Fibroblast of lung (primary cell): ENCODE results near the gene GNAL. TPM values are rescaled to one million over a fixed set of nuclear protein-coding genes. Genes with fewer than 3 reads are reported as not detected.

Source experiments
- DNase-seq, 2 donors: peaks; one replicate each; pipeline versions ENCODE4 v3.0.0 to v3.0.0-alpha.2; 2010; ENCODE audit warnings: low read depth in 2 of 2
- H2AFZ ChIP-seq: 2 replicates; pipeline ENCODE4 v1.5.1; 2012; ENCODE audit warnings: low read length, control low read depth, inconsistent platforms
- H3K27ac ChIP-seq: 2 replicates; pipeline ENCODE4 v1.5.1; 2011; ENCODE audit warnings: low read length, control low read depth; ENCODE audit not compliant: insufficient read depth
- H3K27me3 ChIP-seq: 2 replicates; pipeline ENCODE4 v1.5.1; 2011; ENCODE audit warnings: mild to moderate bottlenecking, low read length; ENCODE audit not compliant: control insufficient read depth, insufficient read depth
- H3K36me3 ChIP-seq: 2 replicates; pipeline ENCODE4 v1.5.1; 2011; ENCODE audit warnings: low read length; ENCODE audit not compliant: control insufficient read depth, insufficient read depth
- H3K4me1 ChIP-seq: 2 replicates; pipeline ENCODE4 v1.5.1; 2011; ENCODE audit warnings: low read length; ENCODE audit not compliant: control insufficient read depth, insufficient read depth; ENCODE audit errors: extremely low read depth
- H3K4me2 ChIP-seq: 2 replicates; pipeline ENCODE4 v1.5.1; 2011; ENCODE audit warnings: low read length, control low read depth; ENCODE audit not compliant: insufficient read depth; ENCODE audit errors: extremely low read depth
- H3K4me3 ChIP-seq, 4 experiments: fragments of 200-600 bp in 1 of 4; sonication (generic) in 1 of 4; replicated peaks in 1 of 4; 2 replicates each; pipeline ENCODE4 v1.5.1; 2011 to 2016; ENCODE audit warnings: low read length in 4 of 4, low read depth in 3 of 4, mild to moderate bottlenecking in 3 of 4, control low read depth in 2 of 4, inconsistent platforms in 1 of 4, mixed read lengths in 1 of 4; ENCODE audit not compliant: insufficient read depth in 1 of 4; ENCODE audit errors: control extremely low read depth in 1 of 4
- H3K79me2 ChIP-seq: 2 replicates; pipeline ENCODE4 v1.5.1; 2012; ENCODE audit warnings: mild to moderate bottlenecking, low read length, inconsistent platforms; ENCODE audit not compliant: control insufficient read depth, insufficient read depth
- H3K9ac ChIP-seq: 2 replicates; pipeline ENCODE4 v1.5.1; 2011; ENCODE audit warnings: mild to moderate bottlenecking, low read length, control low read depth; ENCODE audit not compliant: insufficient read depth
- H3K9me3 ChIP-seq: 2 replicates; pipeline ENCODE4 v1.5.1; 2012; ENCODE audit warnings: low read depth, low read length; ENCODE audit not compliant: control insufficient read depth, insufficient read depth
- H4K20me1 ChIP-seq: 2 replicates; pipeline ENCODE4 v1.5.1; 2011; ENCODE audit warnings: low read length; ENCODE audit not compliant: control insufficient read depth, insufficient read depth; ENCODE audit errors: extremely low read depth
- CTCF ChIP-seq, 2 donors: IDR thresholded peaks in 1 of 2; conservative IDR thresholded peaks in 1 of 2; 1 replicate in 1 of 2; 2 replicates in 1 of 2; pipeline ENCODE4 v1.5.1; 2011 to 2012; ENCODE audit warnings: low read length in 2 of 2, control low read depth in 1 of 2, inconsistent platforms in 1 of 2, low read depth in 1 of 2, mild to moderate bottlenecking in 1 of 2
- EZH2 ChIP-seq: IDR thresholded peaks from 2 replicates; pipeline ENCODE4 v1.5.1; 2012; ENCODE audit warnings: low read length, control low read depth, mild to moderate bottlenecking; ENCODE audit errors: missing control alignments
- polyA plus RNA-seq, 2 donors: library from polyadenylated mRNA; depleted of rRNA in 1 of 2; stranded (reverse) in 1 of 2; unstranded in 1 of 2; fragments of >200 nt; gene quantifications; 2 replicates each; pipeline ENCODE4 v1.2.1, GENCODE V29; 2011 to 2012; ENCODE audit warnings: missing spikeins in 1 of 2
- total RNA-seq: library from RNA; depleted of rRNA; stranded (reverse); fragments of >200 nt; gene quantifications from 2 replicates; pipeline ENCODE4 v1.2.1, GENCODE V29; 2014

GNAL gene
- total and polyA plus RNA-seq, 2 donors (not counting 1 experiment from before 2014, with no cell fraction given): 0.05 to 0.50 TPM

- Histone ChIP-seq H3K36me3 (no peaks in the 10 kb centered on the region), H3K9ac (no peak overlapping the region), H3K27ac (no peak overlapping the region), H3K4me3 (no peak overlapping the region), H3K79me2 (no peaks in the 10 kb centered on the region), H4K20me1 (no peaks in the 10 kb centered on the region), H3K27me3 (no peaks in the 10 kb centered on the region), H3K4me2 (no peak overlapping the region), H3K4me1 (no peaks in the 10 kb centered on the region), H2AFZ (no peak overlapping the region), H3K9me3 (no peaks in the 10 kb centered on the region)
- no peak for DNase-seq
- TF ChIP-seq CTCF (conservative IDR thresholded peaks at IDR 0.05 in 1 of 2, IDR thresholded peaks at IDR 0.05 in 1 of 2; ENCODE audit: low read depth in 1 of 2, low read length in 2 of 2): no peak
- no peak for TF ChIP-seq EZH2
These were observed 22.2 kb upstream of the GNAL start for GRCh38 chr18:11666831-11667230.

GRCh38 chr18:11667578-11667977 is 21.5 kb upstream of the GNAL start:
- H2AFZ ChIP-seq: no peak overlapping the region
- H3K9me3 ChIP-seq: no peaks in the 10 kb centered on the region
- H3K27me3 ChIP-seq: no peaks in the 10 kb centered on the region
- H3K27ac ChIP-seq: no peak overlapping the region
- H3K4me2 ChIP-seq: no peak overlapping the region
- TF ChIP-seq EZH2 (no peak), CTCF (conservative IDR thresholded peaks at IDR 0.05 in 1 of 2, IDR thresholded peaks at IDR 0.05 in 1 of 2; ENCODE audit: low read depth in 1 of 2, low read length in 2 of 2) (no peak)
- H4K20me1 ChIP-seq: no peaks in the 10 kb centered on the region
- H3K9ac ChIP-seq: no peak overlapping the region
- H3K4me3 ChIP-seq: no peak overlapping the region
- H3K36me3 ChIP-seq: no peaks in the 10 kb centered on the region
- DNase-seq: no peak
- H3K4me1 ChIP-seq: no peaks in the 10 kb centered on the region
- no peaks in the 10 kb centered on the region for H3K79me2 ChIP-seq

GRCh38 chr18:11668441-11669169 is 20.5 kb upstream of the GNAL start:
- no peak overlapping the region for H2AFZ ChIP-seq
- no peaks in the 10 kb centered on the region for H3K9me3 ChIP-seq
- H3K79me2 ChIP-seq: no peaks in the 10 kb centered on the region
- no peak for DNase-seq
- no peak overlapping the region for H3K9ac ChIP-seq
- H4K20me1 ChIP-seq: no peaks in the 10 kb centered on the region
- no peak for TF ChIP-seq EZH2
- H3K4me3 ChIP-seq: no peak overlapping the region
- H3K27ac ChIP-seq: no peak overlapping the region
- no peaks in the 10 kb centered on the region for H3K4me1 ChIP-seq
- no peaks in the 10 kb centered on the region for H3K36me3 ChIP-seq
- no peak overlapping the region for H3K4me2 ChIP-seq
- no peaks in the 10 kb centered on the region for H3K27me3 ChIP-seq
